ENCODE measurements around the gene CHTF18. TPM values are rescaled to one million over a fixed set of nuclear protein-coding genes. Genes with fewer than 3 reads are reported as not detected.
"Not testable (repeated sequence)": the region's sequence is repeated elsewhere in the genome, so short reads cannot be mapped to it uniquely, and the experiment has no call there.

The CHTF18 gene
- total RNA-seq, 1 donor, result 13.8 TPM

DNA sequence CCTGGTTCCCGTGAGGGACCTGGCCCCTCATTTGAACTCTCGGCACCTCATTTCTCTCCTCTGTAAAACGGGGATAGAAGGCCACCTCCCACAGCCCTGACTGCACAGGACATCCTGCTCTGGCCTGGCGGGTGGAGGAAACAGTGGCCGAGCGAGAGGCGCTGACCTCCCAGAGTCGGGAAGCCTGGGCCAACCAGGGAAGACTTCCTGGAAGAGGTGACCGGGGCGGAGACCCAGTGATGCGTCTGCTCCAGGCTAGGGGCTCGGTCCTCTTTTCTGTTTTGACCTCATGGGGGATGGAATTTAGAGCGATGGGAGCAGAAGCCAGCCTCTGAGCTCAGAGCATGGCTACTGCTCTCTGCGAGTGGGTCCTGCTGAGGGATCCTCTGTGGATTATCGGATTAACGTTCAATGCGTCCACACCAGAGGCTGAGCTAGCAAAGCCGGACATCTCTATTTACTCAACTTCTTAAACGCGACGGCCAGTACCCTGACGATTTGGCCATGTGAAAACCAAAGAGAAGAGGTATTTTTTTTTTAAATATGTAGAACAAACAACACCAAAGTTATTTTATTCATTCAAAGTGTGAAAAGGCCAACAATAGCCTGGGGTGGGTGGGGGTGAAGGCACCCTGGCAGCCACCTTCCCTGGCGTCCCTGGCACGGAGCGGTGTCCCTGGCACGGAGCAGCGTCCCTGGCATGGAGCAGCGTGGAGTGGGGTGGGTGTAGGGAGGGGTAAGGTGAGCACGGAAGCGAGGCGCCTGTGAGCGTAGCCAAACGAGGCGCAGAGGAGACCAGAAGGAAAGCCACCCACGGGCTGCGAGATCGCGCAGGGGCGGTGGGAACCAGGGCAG is 37.0 kb upstream of the CHTF18 start:
- no peak overlapping the region for H3K4me3 ChIP-seq (ENCODE audit: low read depth, low read length)
- DNase-seq (ENCODE audit: low read depth), result no peak
- no peak for TF ChIP-seq CTCF (IDR thresholded peaks at IDR 0.05; ENCODE audit: insufficient read depth, low read depth, low read length)

DNA sequence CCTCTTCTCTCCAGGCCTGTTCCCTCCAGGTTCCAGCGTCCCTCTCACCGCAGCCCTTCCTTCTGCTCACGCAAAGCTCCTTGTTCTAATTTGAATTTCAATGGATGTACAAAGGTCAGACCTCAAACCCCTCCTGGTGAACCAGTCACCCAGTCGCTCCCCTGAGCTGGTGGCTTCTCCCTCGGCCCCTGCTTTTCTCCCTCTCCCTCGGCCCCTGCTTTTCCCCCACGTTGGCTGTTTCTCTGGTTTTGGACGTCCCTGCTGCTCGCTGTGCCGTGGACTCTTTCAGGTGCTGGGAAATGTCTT is 36.5 kb upstream of the CHTF18 start:
- no peak overlapping the region for H3K4me3 ChIP-seq (ENCODE audit: low read depth, low read length)
- DNase-seq (ENCODE audit: low read depth), result no peak
- no peak for TF ChIP-seq CTCF (IDR thresholded peaks at IDR 0.05; ENCODE audit: insufficient read depth, low read depth, low read length)

DNA sequence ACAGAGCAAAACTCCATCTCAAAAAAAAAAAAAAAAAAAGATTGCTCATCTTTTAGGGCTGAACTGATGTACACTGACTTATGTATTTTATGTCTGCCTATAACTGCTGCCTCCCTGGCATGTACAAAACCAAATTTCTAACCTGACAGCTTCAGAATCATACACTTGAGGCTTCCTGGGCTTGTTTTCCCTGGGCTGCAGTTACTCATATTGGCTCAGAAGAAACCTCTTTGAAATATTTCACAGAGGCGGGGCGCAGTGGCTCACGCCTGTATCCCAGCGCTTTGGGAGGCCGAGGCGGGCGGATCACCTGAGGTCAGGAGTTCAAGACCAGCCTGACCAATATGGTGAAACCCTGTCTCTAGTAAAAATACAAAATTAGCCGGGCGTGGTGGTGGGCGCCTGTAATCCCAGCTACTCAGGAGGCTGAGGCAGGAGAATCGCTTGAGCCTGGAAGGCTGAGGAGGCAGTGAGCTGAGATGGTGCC is 34.3 kb upstream of the CHTF18 start:
- not testable (repeated sequence) for DNase-seq (ENCODE audit: low read depth); H3K4me3 ChIP-seq (ENCODE audit: low read depth, low read length)

GRCh38 chr16:754656-755055 is 33.8 kb upstream of the CHTF18 start:
- TF ChIP-seq CTCF (IDR thresholded peaks at IDR 0.05; ENCODE audit: insufficient read depth, low read depth, low read length), result no peak
- no peak for DNase-seq (ENCODE audit: low read depth)

GRCh38 chr16:756428-756827 is 32.0 kb upstream of the CHTF18 start:
- TF ChIP-seq CTCF (IDR thresholded peaks at IDR 0.05; ENCODE audit: insufficient read depth, low read depth, low read length), result no peak
- no peak for DNase-seq (ENCODE audit: low read depth)
- H3K4me3 ChIP-seq (ENCODE audit: low read depth, low read length), result no peak overlapping the region

More at GRCh38 chr16:754656-755055, 33.8 kb upstream of the CHTF18 start:
- no peak overlapping the region for H3K4me3 ChIP-seq (ENCODE audit: low read depth, low read length)

DNA sequence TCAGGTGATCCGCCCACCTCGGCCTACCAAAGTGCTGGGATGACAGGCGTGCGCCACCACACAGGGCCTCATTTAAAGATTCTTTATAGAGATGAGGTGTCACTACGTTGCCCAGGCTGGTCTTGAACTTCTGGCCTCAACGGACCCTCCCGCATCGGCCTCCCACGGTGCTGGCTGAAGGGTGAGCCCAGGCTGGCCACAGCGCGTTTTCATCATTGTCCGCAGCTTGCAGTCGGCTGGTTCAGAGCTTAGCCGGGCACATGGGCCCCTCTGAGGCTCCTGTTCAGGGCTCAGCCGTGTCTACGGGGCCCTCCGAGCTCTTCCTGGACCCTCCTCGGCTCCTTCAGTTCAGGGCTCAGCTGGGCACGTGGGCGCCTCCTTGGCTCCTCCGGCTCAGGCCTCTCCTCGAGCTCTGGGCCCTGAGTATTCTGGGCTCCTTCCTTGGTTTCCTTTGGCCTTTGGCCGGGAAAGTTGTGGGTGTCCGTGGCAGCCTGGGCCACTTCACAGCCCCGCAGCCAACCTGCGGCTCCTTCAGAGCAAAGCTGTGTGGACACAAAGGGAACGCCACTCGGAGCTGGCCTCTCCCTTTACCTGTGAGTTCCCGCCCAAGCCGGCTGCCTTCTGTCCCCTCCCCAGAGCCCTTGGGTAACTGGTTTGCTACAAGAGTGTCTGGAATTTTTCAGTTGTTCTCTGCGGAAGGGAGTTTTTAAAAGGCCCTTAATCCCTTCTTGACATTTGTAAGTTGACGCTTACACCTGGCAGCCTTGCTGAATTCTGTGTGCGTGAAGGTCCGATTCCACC is 29.1 kb upstream of the CHTF18 start:
- no peak for TF ChIP-seq CTCF (IDR thresholded peaks at IDR 0.05; ENCODE audit: insufficient read depth, low read depth, low read length)
- no peak for DNase-seq (ENCODE audit: low read depth)
- H3K4me3 ChIP-seq (ENCODE audit: low read depth, low read length), result no peak overlapping the region

DNA sequence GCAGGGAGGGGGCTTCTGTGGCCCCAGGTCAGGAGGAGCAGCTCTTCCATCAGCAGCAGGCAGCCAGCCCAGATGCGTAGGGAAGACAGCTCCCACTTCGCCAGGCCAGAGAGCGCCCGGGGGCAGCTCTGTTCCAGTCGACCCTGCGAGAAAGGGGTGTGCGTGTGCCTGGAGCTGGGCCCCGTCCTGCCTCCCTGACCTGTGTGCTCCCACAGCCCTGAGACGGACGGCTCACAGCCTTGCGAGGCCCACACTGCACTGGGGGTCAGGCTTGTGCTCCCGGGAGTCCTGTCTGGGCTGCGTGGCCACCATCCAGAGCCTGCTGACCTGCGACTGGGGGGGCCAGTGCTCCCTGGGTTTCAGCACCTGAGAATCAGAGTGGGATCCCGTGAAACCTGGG is 28.4 kb upstream of the CHTF18 start:
- no peak overlapping the region for H3K4me3 ChIP-seq (ENCODE audit: low read depth, low read length)
- TF ChIP-seq CTCF (IDR thresholded peaks at IDR 0.05; ENCODE audit: insufficient read depth, low read depth, low read length), result no peak
- DNase-seq (ENCODE audit: low read depth), result no peak

Measured in fibroblast of villous mesenchyme (primary cell).